KMS-11 (cell line): Measurements from ENCODE around the gene KCNAB1.

Experiments used
- H2AFZ ChIP-seq: fragments of 200-600 bp; sonication (generic); 2 replicates; pipeline ENCODE4 v1.6.1; 2016; ENCODE audit warnings: antibody characterized with exemption, mixed run types, low read depth
- H3K27ac ChIP-seq: fragments of 200-600 bp; sonication (generic); 2 replicates; pipeline ENCODE4 v1.6.1; 2016; ENCODE audit warnings: mild to moderate bottlenecking, mixed run types
- H3K27me3 ChIP-seq: fragments of 200-600 bp; sonication (generic); 2 replicates; pipeline ENCODE4 v1.6.1; 2017; ENCODE audit warnings: mild to moderate bottlenecking, low read depth, mixed run types, moderate library complexity; ENCODE audit not compliant: insufficient read depth
- H3K36me3 ChIP-seq: fragments of 200-600 bp; sonication (generic); 2 replicates; pipeline ENCODE4 v1.6.1; 2017; ENCODE audit warnings: mild to moderate bottlenecking, mixed run types; ENCODE audit not compliant: insufficient read depth
- H3K4me1 ChIP-seq: fragments of 200-600 bp; sonication (generic); 2 replicates; pipeline ENCODE4 v1.6.1; 2016; ENCODE audit warnings: mild to moderate bottlenecking, low read depth, mixed run types; ENCODE audit not compliant: poor library complexity, severe bottlenecking
- H3K4me2 ChIP-seq: fragments of 200-600 bp; sonication (generic); 2 replicates; pipeline ENCODE4 v1.7.0; 2016; ENCODE audit warnings: mild to moderate bottlenecking, mixed run types
- H3K4me3 ChIP-seq: fragments of 200-600 bp; sonication (generic); IDR thresholded peaks from 2 replicates; pipeline ENCODE4 v1.6.1; 2017; ENCODE audit warnings: low read depth, low read length, mixed read lengths; ENCODE audit not compliant: insufficient read depth
- H3K79me2 ChIP-seq: fragments of 200-600 bp; sonication (generic); 2 replicates; pipeline ENCODE4 v1.6.1; 2016; ENCODE audit warnings: low read depth, mixed run types; ENCODE audit not compliant: insufficient read depth
- H3K9ac ChIP-seq: fragments of 200-600 bp; sonication (generic); 2 replicates; pipeline ENCODE4 v1.6.1; 2016; ENCODE audit warnings: mild to moderate bottlenecking, mixed run types
- H4K20me1 ChIP-seq: fragments of 200-600 bp; sonication (generic); 2 replicates; pipeline ENCODE4 v1.6.1; 2016; ENCODE audit warnings: mild to moderate bottlenecking, mixed run types; ENCODE audit not compliant: insufficient read depth
- TF ChIP-seq, protein P1 (sequence below): fragments of 200-600 bp; sonication (generic); conservative IDR thresholded peaks from 2 replicates; pipeline ENCODE4 v1.6.1; 2017; ENCODE audit warnings: low read depth, mild to moderate bottlenecking, antibody characterized with exemption, low read length, moderate library complexity, mixed read lengths

The KCNAB1 gene

DNA sequence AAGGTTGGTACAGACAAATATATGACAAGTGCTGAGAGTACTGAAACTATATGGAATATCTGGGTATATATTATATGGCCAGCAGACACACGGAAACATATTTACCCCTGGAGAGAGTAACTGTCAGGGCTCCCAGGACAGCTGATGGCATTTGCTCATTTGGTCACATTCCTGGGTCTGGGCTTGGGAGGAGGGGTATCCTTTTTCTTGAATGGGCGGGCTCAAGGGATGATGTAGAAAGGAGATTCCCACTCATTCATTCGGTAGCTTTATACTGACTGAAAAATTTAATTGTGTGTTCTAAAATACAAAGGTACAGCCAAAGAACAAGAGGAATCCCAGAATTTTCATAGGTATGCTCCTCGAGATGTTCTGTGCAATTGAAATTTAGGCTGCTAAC is 131.0 kb downstream of the KCNAB1 start:
- Histone ChIP-seq H3K4me3 (no peak overlapping the region), H2AFZ (no peak overlapping the region), H3K79me2 (no peaks in the 10 kb centered on the region), H3K27ac (no peak overlapping the region), H3K27me3 (no peaks in the 10 kb centered on the region), H3K4me1 (peaks cover 9% of the 10 kb centered on the region), H3K36me3 (no peaks in the 10 kb centered on the region), H3K9ac (no peak overlapping the region), H4K20me1 (no peaks in the 10 kb centered on the region), H3K4me2 (no peak overlapping the region)
- TF ChIP-seq, protein P1, sequence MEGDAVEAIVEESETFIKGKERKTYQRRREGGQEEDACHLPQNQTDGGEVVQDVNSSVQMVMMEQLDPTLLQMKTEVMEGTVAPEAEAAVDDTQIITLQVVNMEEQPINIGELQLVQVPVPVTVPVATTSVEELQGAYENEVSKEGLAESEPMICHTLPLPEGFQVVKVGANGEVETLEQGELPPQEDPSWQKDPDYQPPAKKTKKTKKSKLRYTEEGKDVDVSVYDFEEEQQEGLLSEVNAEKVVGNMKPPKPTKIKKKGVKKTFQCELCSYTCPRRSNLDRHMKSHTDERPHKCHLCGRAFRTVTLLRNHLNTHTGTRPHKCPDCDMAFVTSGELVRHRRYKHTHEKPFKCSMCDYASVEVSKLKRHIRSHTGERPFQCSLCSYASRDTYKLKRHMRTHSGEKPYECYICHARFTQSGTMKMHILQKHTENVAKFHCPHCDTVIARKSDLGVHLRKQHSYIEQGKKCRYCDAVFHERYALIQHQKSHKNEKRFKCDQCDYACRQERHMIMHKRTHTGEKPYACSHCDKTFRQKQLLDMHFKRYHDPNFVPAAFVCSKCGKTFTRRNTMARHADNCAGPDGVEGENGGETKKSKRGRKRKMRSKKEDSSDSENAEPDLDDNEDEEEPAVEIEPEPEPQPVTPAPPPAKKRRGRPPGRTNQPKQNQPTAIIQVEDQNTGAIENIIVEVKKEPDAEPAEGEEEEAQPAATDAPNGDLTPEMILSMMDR = no peak

DNA sequence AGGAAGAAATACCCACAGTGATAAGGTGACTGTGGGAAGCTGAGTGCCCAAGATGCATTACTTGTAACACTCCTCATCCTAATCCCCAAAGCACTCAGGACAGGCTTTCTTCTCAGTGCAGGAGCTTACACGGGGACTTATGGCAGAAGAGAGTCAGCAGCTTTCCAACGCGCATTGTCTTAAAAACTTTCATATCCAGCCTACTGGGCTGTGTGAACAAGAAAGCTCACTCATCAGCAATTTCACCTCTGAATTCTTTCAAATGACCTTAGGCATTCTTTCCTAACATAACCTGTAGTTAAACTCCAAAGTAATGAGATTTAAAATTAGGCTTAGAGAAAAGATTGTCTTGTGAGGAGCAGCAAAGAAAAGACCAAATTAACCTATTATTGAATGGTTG is 132.3 kb downstream of the KCNAB1 start:
- Histone ChIP-seq H3K4me3 (no peak overlapping the region), H4K20me1 (no peaks in the 10 kb centered on the region), H3K36me3 (no peaks in the 10 kb centered on the region), H3K27ac (no peak overlapping the region), H3K79me2 (no peaks in the 10 kb centered on the region), H3K4me1 (peaks cover 9% of the 10 kb centered on the region), H2AFZ (no peak overlapping the region), H3K9ac (no peak overlapping the region), H3K27me3 (no peaks in the 10 kb centered on the region), H3K4me2 (no peak overlapping the region)
- TF ChIP-seq, protein P1 = no peak

DNA sequence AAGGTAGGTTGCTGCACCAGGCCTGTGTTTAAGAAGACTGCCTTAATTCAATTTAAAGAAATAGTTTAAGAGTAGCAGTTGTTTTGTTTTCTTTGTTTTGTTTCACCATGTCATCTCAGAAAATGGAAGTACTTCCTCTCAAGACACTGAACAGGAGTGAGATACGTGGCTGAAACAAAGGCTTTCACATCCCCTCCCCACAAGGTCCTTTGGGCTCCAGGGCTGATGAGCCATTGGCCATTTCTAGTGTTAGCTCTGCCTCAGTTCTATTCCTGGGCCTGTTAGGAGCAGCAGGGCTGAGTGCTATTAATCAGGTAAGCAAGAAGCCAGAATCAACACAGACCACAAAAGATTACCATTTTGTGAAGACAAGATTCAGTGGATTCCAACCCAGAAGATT is 132.8 kb downstream of the KCNAB1 start:
- no peak overlapping the region for H2AFZ ChIP-seq
- H4K20me1 ChIP-seq = no peaks in the 10 kb centered on the region
- no peak overlapping the region for H3K4me3 ChIP-seq
- H3K27ac ChIP-seq = no peak overlapping the region
- no peaks in the 10 kb centered on the region for H3K27me3 ChIP-seq
- H3K4me1 ChIP-seq = peaks cover 9% of the 10 kb centered on the region
- H3K79me2 ChIP-seq = no peaks in the 10 kb centered on the region
- no peak overlapping the region for H3K4me2 ChIP-seq
- no peak overlapping the region for H3K9ac ChIP-seq
- no peaks in the 10 kb centered on the region for H3K36me3 ChIP-seq
- TF ChIP-seq, protein P1 = no peak

DNA sequence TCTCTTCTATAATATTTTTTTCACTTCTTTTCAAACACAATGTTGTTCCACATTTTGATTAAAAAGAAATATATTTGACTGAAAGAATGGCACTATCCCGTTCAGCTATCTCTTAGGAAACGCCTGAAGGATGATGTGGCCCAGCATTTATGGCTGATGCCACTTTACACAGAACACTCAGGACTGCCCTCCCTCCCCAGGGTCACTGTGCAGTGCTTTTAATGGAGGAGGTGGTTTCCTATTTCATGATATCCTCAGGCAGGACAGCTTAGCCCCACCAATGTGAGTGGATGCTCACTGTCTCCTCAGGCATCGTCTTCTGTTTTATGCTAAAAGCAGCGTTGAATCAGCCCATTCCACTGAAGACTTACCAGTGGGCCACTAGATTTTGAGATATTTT is 135.9 kb downstream of the KCNAB1 start:
- TF ChIP-seq, protein P1 = no peak
- Histone ChIP-seq H3K4me1 (peaks cover 9% of the 10 kb centered on the region), H3K79me2 (no peaks in the 10 kb centered on the region), H2AFZ (no peak overlapping the region), H3K36me3 (no peaks in the 10 kb centered on the region), H4K20me1 (no peaks in the 10 kb centered on the region), H3K9ac (no peak overlapping the region), H3K27ac (no peak overlapping the region), H3K4me3 (no peak overlapping the region), H3K27me3 (no peaks in the 10 kb centered on the region), H3K4me2 (no peak overlapping the region)
